ENCODE measurements around the gene PLAAT2.

Gene PLAAT2

GRCh38 chr11:63573881-63574855 is 11.0 kb upstream of the PLAAT2 start:
- no peak overlapping the region for H3K27ac ChIP-seq
- no peak for TF ChIP-seq CTCF (conservative IDR thresholded peaks at IDR 0.05)

GRCh38 chr11:63572026-63572688 is 9.0 kb upstream of the PLAAT2 start:
- no peak for TF ChIP-seq CTCF (conservative IDR thresholded peaks at IDR 0.05)

GRCh38 chr11:63569570-63569969 is 6.4 kb upstream of the PLAAT2 start:
- TF ChIP-seq CTCF (conservative IDR thresholded peaks at IDR 0.05), result no peak
- H3K27ac ChIP-seq, result no peak overlapping the region

More at GRCh38 chr11:63572026-63572688, 9.0 kb upstream of the PLAAT2 start:
- H3K27ac ChIP-seq, result no peak overlapping the region

GRCh38 chr11:63567044-63567840 is 4.1 kb upstream of the PLAAT2 start:
- peak overlapping the region; percentile 18 for H3K27ac ChIP-seq
- no peak for TF ChIP-seq CTCF (conservative IDR thresholded peaks at IDR 0.05)

DNA sequence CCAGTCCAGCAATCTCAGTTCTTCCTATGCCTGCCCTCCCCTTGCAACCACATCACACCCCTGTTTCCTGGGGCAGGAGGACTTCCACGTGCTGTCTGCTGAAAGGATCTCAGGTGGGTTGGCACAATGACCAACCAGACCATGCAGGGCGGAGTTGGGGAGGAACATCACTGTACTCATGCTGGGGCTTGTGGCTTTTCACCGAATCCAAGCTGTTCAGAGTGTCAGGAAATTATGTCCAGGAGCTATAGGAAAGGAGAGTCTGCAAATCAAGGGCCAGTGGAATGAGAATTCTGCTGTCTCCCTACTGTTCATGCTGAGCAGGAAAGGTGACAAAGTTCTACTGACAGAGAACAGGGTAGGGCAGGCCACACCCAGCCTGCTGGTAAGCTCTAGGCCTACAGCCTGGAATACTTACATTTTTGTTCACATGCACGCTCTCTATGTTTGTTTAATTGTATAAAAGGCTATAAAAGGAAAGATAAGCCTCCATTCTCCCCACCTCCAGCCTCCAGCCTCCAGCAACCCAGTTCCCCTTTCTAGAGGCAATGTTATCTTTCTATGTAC is 1.7 kb upstream of the PLAAT2 start:
- 0 out of 2 replicates have a peak, but pooled peaks have one; percentile 6 for TF ChIP-seq CTCF (conservative IDR thresholded peaks at IDR 0.05)

DNA sequence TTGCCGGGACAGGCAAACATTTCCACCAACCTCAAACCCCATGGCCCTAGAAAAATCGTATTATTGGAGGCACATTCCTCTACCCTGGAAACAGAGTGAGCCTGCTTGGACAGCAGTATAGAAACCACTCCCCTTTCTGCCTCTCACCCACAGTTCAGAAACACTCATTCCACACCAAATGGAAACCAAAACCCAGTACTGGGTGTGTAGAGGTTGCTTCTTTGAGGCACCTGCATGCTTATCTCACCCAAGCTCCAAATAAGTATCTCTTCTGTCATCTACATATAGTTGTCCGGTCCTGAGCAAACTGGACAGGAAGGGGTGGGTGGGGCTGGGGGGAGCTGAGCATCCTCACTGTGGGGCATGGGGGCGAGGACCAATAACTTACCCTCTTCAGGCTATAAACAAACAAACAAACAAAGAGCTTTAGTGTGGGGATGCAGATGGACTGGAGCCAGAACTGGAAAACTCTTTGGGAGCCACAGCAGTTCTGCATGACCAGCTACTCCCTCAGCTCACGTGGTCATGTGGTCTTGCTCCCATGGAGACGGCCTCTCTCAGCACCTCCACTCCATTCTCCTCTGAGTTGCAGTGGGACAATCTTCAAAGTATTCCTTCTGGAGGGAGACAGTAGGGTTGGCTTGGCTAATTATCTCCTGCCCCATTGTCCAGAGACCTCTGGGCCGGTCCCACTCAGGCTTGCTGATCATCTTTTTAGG is 1.0 kb upstream of the PLAAT2 start:
- no peak overlapping the region for H3K27ac ChIP-seq
- TF ChIP-seq CTCF (conservative IDR thresholded peaks at IDR 0.05), result no peak

More for the DNA sequence above, 1.7 kb upstream of the PLAAT2 start:
- H3K27ac ChIP-seq, result no peak overlapping the region
